K562 (cell line): ENCODE measurements around the gene MDN1. TPM values are rescaled to one million over a fixed set of nuclear protein-coding genes. Genes with fewer than 3 reads are reported as not detected.

Experiments used
- EGR1 ChIP-seq: fragments of 450-650 bp; conservative IDR thresholded peaks from 2 replicates; pipeline ENCODE4 v1.6.1; 2017; ENCODE audit warnings: mild to moderate bottlenecking
- HNRNPUL1 ChIP-seq: fragments of 200-400 bp; formaldehyde crosslinking; IDR thresholded peaks from 2 replicates; pipeline ENCODE4 v1.6.1; 2017; ENCODE audit warnings: low read length
- KLF13 ChIP-seq: fragments of 450-650 bp; IDR thresholded peaks from 2 replicates; pipeline ENCODE4 v1.6.1; 2016; ENCODE audit warnings: missing genetic modification characterization, low read depth, mild to moderate bottlenecking, missing compliant biosample characterization, moderate library complexity, borderline replicate concordance
- MLX ChIP-seq, 2 experiments: fragments of 450-650 bp in 1 of 2; sonication (generic) in 1 of 2; formaldehyde crosslinking; conservative IDR thresholded peaks; 2 replicates each; pipeline versions ENCODE4 v1.4.0 to v1.8.1; 2020 to 2022; ENCODE audit warnings: mild to moderate bottlenecking in 1 of 2, missing genetic modification reagents in 1 of 2
- MYBL2 ChIP-seq, 2 experiments: fragments of 450-650 bp in 1 of 2; sonication (generic) in 1 of 2; formaldehyde crosslinking in 1 of 2; IDR thresholded peaks; 2 replicates each; pipeline versions ENCODE4 v1.6.1 to v1.8.1; 2017 to 2022; ENCODE audit warnings: borderline replicate concordance in 1 of 2, inconsistent platforms in 1 of 2, low read depth in 1 of 2, mild to moderate bottlenecking in 1 of 2, missing genetic modification reagents in 1 of 2, moderate library complexity in 1 of 2
- NFYB ChIP-seq: IDR thresholded peaks from 2 replicates; pipeline ENCODE4 v1.6.1; 2011; ENCODE audit warnings: mild to moderate bottlenecking, moderate library complexity; ENCODE audit not compliant: insufficient read length; ENCODE audit errors: extremely low read depth
- POLR2B ChIP-seq: fragments of 450-650 bp; IDR thresholded peaks from 2 replicates; pipeline ENCODE4 v1.6.1; 2018; ENCODE audit warnings: low read depth; ENCODE audit not compliant: partially characterized antibody
- RCOR1 ChIP-seq, 2 experiments: IDR thresholded peaks; 2 replicates each; pipeline ENCODE4 v1.6.1; 2012; ENCODE audit warnings: low read depth in 2 of 2, low read length in 2 of 2, borderline replicate concordance in 1 of 2, improper control_type of control experiment in 1 of 2
- THAP12 ChIP-seq: fragments of 250-450 bp; sonication (Bioruptor Pico); IDR thresholded peaks from 2 replicates; pipeline ENCODE4 v1.9.0; 2021; ENCODE audit warnings: mild to moderate bottlenecking, inconsistent platforms
- THRB ChIP-seq: fragments of 450-650 bp; formaldehyde crosslinking; conservative IDR thresholded peaks from 2 replicates; pipeline ENCODE4 v1.4.0; 2022; ENCODE audit warnings: mild to moderate bottlenecking, missing genetic modification characterization
- UBTF ChIP-seq, 2 experiments: IDR thresholded peaks; 2 replicates each; pipeline ENCODE4 v1.6.1; 2012; ENCODE audit warnings: improper control_type of control experiment in 2 of 2, low read depth in 2 of 2, low read length in 2 of 2, borderline replicate concordance in 1 of 2
- VEZF1 ChIP-seq: fragments of 200-800 bp; sonication (Bioruptor generic); IDR thresholded peaks from 2 replicates; pipeline ENCODE4 v1.6.1; 2017; ENCODE audit warnings: missing genetic modification characterization, missing compliant biosample characterization
- ZNF12 ChIP-seq: sonication (generic); formaldehyde crosslinking; IDR thresholded peaks from 2 replicates; pipeline ENCODE4 v1.4.0; 2020; ENCODE audit warnings: mild to moderate bottlenecking, missing genetic modification reagents
- ZNF639 ChIP-seq, 2 experiments: fragments of 200-800 bp in 1 of 2; sonication (Bioruptor generic) in 1 of 2; sonication (generic) in 1 of 2; formaldehyde crosslinking in 1 of 2; IDR thresholded peaks in 1 of 2; conservative IDR thresholded peaks in 1 of 2; 2 replicates each; pipeline versions ENCODE4 v1.5.0 to v1.6.1; 2016 to 2020; ENCODE audit warnings: missing compliant biosample characterization in 1 of 2, missing genetic modification characterization in 1 of 2, missing genetic modification reagents in 1 of 2
- ZSCAN29 ChIP-seq: fragments of 450-650 bp; IDR thresholded peaks from 2 replicates; pipeline ENCODE4 v1.6.1; 2017
- polyA plus RNA-seq, 8 experiments: library from polyadenylated mRNA; depleted of rRNA in 4 of 8; stranded (reverse) in 5 of 8; unstranded in 3 of 8; fragments of >200 nt; fragmentation: Nextera tagmentation in 2 of 8; fragmentation: Illumina TruSeq in 1 of 8; extraction: Ambion mirVana in 2 of 8; extraction: Trizol in 1 of 8; gene quantifications; 2 replicates each; pipeline versions ENCODE4 v1.2.1 to v1.2.3, GENCODE V29; 2011 to 2014; ENCODE audit warnings: inconsistent platforms in 1 of 8, missing spikeins in 1 of 8
- total RNA-seq, 7 experiments: library from RNA; depleted of rRNA in 6 of 7; stranded (reverse); fragments of >200 nt in 6 of 7; fragmentation: Illumina TruSeq in 2 of 7; extraction: Trizol in 2 of 7; gene quantifications; 2 replicates each; pipeline versions ENCODE4 v1.2.1 to v1.2.3, GENCODE V29; 2011 to 2021; ENCODE audit warnings: low replicate concordance in 1 of 7

Gene MDN1
- total and polyA plus RNA-seq, 9 of the 15 experiments (the other 6 are each of a cell fraction or from before 2014, with no cell fraction given), result 25.6 to 93.6 (median 43.0) TPM

- TF ChIP-seq NFYB (peak; percentile 62), KLF13 (tag) (no peak), EGR1 (peak; percentile 55), UBTF (IDR thresholded peaks at IDR 0.05; ENCODE audit: borderline replicate concordance in 1 of 2, low read depth in 2 of 2, low read length in 2 of 2) (no peak), MLX (CRISPR knock-in tag; conservative IDR thresholded peaks at IDR 0.05) (no peak), THRB (no peak; the same call in 1 of the 2 replicates), ZSCAN29 (peak; percentile 64; the same call in 1 of the 2 replicates), MYBL2 (IDR thresholded peaks at IDR 0.05; ENCODE audit: low read depth) (no peak), MYBL2 (CRISPR knock-in tag; IDR thresholded peaks at IDR 0.05; ENCODE audit: borderline replicate concordance) (no peak), VEZF1 (CRISPR knock-in tag) (peak; percentile 84), ZNF639 (CRISPR knock-in tag; conservative IDR thresholded peaks at IDR 0.05 in 1 of 2, IDR thresholded peaks at IDR 0.05 in 1 of 2) (0 out of 4 replicates have a peak, but pooled peaks of 1 of the 2 experiments have one; percentile 41), ZNF12 (CRISPR knock-in tag) (no peak), POLR2B (peak; percentile 58), HNRNPUL1 (no peak), RCOR1 (IDR thresholded peaks at IDR 0.05; ENCODE audit: borderline replicate concordance in 1 of 2, low read depth in 2 of 2, low read length in 2 of 2) (peak in 1 of 2 experiments; percentile 27; a peak in 1 of 4 replicates), THAP12 (CRISPR knock-in tag) (peak; percentile 27; the same call in 1 of the 2 replicates)
Observed at GRCh38 chr6:89829472-89830169, 10.0 kb upstream of the MDN1 start, which contains the start of gene CASP8AP2 (continued).
